HepG2 (cell line): ENCODE results near the gene RHBDD1. TPM values are rescaled to one million over a fixed set of nuclear protein-coding genes. Genes with fewer than 3 reads are reported as not detected.

ENCODE experiments used
- AKAP8 ChIP-seq: sonication (generic); formaldehyde crosslinking; IDR thresholded peaks from 2 replicates; pipeline ENCODE4 v1.5.1; 2020; ENCODE audit warnings: mild to moderate bottlenecking, missing genetic modification reagents
- ARNT2 ChIP-seq: sonication (generic); formaldehyde crosslinking; IDR thresholded peaks from 2 replicates; pipeline ENCODE4 v1.8.0; 2022; ENCODE audit warnings: mild to moderate bottlenecking, low read depth, missing genetic modification reagents, moderate library complexity
- HOXA3 ChIP-seq: sonication (generic); formaldehyde crosslinking; IDR thresholded peaks from 2 replicates; pipeline ENCODE4 v1.5.0; 2020; ENCODE audit warnings: missing genetic modification reagents
- KAT8 ChIP-seq: IDR thresholded peaks from 2 replicates; pipeline ENCODE4 v1.6.1; 2016; ENCODE audit warnings: missing genetic modification reagents, missing compliant biosample characterization
- KDM4B ChIP-seq: sonication (generic); formaldehyde crosslinking; IDR thresholded peaks from 2 replicates; pipeline ENCODE4 v1.4.0; 2020; ENCODE audit warnings: missing genetic modification reagents
- LCORL ChIP-seq, 2 experiments: fragments of 450-650 bp in 1 of 2; sonication (generic) in 1 of 2; formaldehyde crosslinking in 1 of 2; IDR thresholded peaks; 2 replicates each; pipeline versions ENCODE4 v1.5.0 to v1.6.1; 2017 to 2020; ENCODE audit warnings: antibody characterized with exemption in 1 of 2, missing genetic modification reagents in 1 of 2
- NFATC3 ChIP-seq: sonication (generic); formaldehyde crosslinking; IDR thresholded peaks from 2 replicates; pipeline ENCODE4 v1.5.1; 2020; ENCODE audit warnings: mild to moderate bottlenecking, missing genetic modification reagents
- RBAK ChIP-seq: sonication (generic); formaldehyde crosslinking; IDR thresholded peaks from 2 replicates; pipeline ENCODE4 v1.5.1; 2020; ENCODE audit warnings: mild to moderate bottlenecking, missing genetic modification reagents
- RBM39 ChIP-seq: fragments of 200-400 bp; formaldehyde crosslinking; IDR thresholded peaks from one replicate; pipeline ENCODE4 v1.6.1; 2018; ENCODE audit warnings: antibody characterized with exemption, mild to moderate bottlenecking, low read depth, low read length; ENCODE audit not compliant: poor library complexity, severe bottlenecking
- SIX4 ChIP-seq: sonication (generic); formaldehyde crosslinking; IDR thresholded peaks from 2 replicates; pipeline ENCODE4 v1.4.0; 2020; ENCODE audit warnings: missing genetic modification reagents
- TBX3 ChIP-seq: fragments of 450-650 bp; IDR thresholded peaks from 2 replicates; pipeline ENCODE4 v1.6.1; 2017; ENCODE audit warnings: antibody characterized with exemption, mild to moderate bottlenecking, inconsistent platforms, borderline replicate concordance
- TSC22D2 ChIP-seq: sonication (generic); formaldehyde crosslinking; IDR thresholded peaks from 2 replicates; pipeline ENCODE4 v1.5.1; 2020; ENCODE audit warnings: missing genetic modification reagents, mild to moderate bottlenecking, borderline replicate concordance
- WIZ ChIP-seq: sonication (generic); formaldehyde crosslinking; IDR thresholded peaks from 2 replicates; pipeline ENCODE4 v1.5.1; 2020; ENCODE audit warnings: mild to moderate bottlenecking, missing genetic modification reagents
- ZNF292 ChIP-seq: sonication (generic); formaldehyde crosslinking; IDR thresholded peaks from 2 replicates; pipeline ENCODE4 v1.8.1; 2022; ENCODE audit warnings: mild to moderate bottlenecking, low read depth, missing genetic modification reagents, borderline replicate concordance
- ZNF33B ChIP-seq: sonication (generic); formaldehyde crosslinking; IDR thresholded peaks from 2 replicates; pipeline ENCODE4 v1.5.1; 2020; ENCODE audit warnings: mild to moderate bottlenecking, missing genetic modification reagents
- ZNF431 ChIP-seq: sonication (generic); formaldehyde crosslinking; IDR thresholded peaks from 2 replicates; pipeline ENCODE4 v1.9.0; 2022; ENCODE audit warnings: missing genetic modification reagents, low read depth, mild to moderate bottlenecking, borderline replicate concordance
- ZNF484 ChIP-seq: sonication (generic); formaldehyde crosslinking; IDR thresholded peaks from 2 replicates; pipeline ENCODE4 v1.5.1; 2020; ENCODE audit warnings: mild to moderate bottlenecking, low read depth, missing genetic modification reagents, borderline replicate concordance
- ZNF644 ChIP-seq: IDR thresholded peaks from 2 replicates; pipeline ENCODE4 v1.6.1; 2016; ENCODE audit warnings: low read depth
- ZNF883 ChIP-seq: sonication (generic); formaldehyde crosslinking; IDR thresholded peaks from 2 replicates; pipeline ENCODE4 v1.5.1; 2020; ENCODE audit warnings: mild to moderate bottlenecking, missing genetic modification reagents; ENCODE audit errors: not compliant biosample characterization
- ZSCAN30 ChIP-seq: sonication (generic); formaldehyde crosslinking; IDR thresholded peaks from 2 replicates; pipeline ENCODE4 v1.5.0; 2020; ENCODE audit warnings: mild to moderate bottlenecking, missing genetic modification reagents
- polyA plus RNA-seq, 8 experiments: library from polyadenylated mRNA; depleted of rRNA in 3 of 8; stranded (reverse) in 7 of 8; unstranded in 1 of 8; fragments of >200 nt; fragmentation: Illumina TruSeq in 4 of 8; extraction: Trizol in 4 of 8; gene quantifications; 2 replicates each; pipeline versions ENCODE4 v1.2.1 to v1.2.3, GENCODE V29; 2011 to 2016; ENCODE audit warnings: low read depth in 4 of 8, missing spikeins in 1 of 8, mixed read lengths in 1 of 8; ENCODE audit not compliant: insufficient read depth in 1 of 8
- total RNA-seq, 5 experiments: library from RNA; depleted of rRNA; stranded (reverse); fragments of >200 nt; fragmentation: Illumina TruSeq; extraction: Trizol; gene quantifications; 2 replicates each; pipeline ENCODE4 v1.2.3, GENCODE V29; 2016; ENCODE audit warnings: low read depth in 1 of 5
- TF ChIP-seq, protein P1 (sequence below): sonication (generic); formaldehyde crosslinking; IDR thresholded peaks from 2 replicates; pipeline ENCODE4 v1.9.0; 2022; ENCODE audit warnings: missing genetic modification reagents, mild to moderate bottlenecking, borderline replicate concordance
- TF ChIP-seq, protein P2 (sequence below): sonication (generic); formaldehyde crosslinking; IDR thresholded peaks from 2 replicates; pipeline ENCODE4 v1.4.0; 2020; ENCODE audit warnings: missing genetic modification reagents
- TF ChIP-seq, protein P3 (sequence below): sonication (generic); formaldehyde crosslinking; IDR thresholded peaks from 2 replicates; pipeline ENCODE4 v1.5.0; 2020; ENCODE audit warnings: missing genetic modification reagents, mild to moderate bottlenecking, borderline replicate concordance
- TF ChIP-seq, protein P4 (sequence below): IDR thresholded peaks from 2 replicates; pipeline ENCODE4 v1.6.1; 2016; ENCODE audit warnings: missing compliant biosample characterization, missing genetic modification reagents, borderline replicate concordance

The RHBDD1 gene
- total and polyA plus RNA-seq, 2 of the 13 experiments (the other 11 are each of a cell fraction or from before 2014, with no cell fraction given) = 8.2 to 9.5 TPM

DNA sequence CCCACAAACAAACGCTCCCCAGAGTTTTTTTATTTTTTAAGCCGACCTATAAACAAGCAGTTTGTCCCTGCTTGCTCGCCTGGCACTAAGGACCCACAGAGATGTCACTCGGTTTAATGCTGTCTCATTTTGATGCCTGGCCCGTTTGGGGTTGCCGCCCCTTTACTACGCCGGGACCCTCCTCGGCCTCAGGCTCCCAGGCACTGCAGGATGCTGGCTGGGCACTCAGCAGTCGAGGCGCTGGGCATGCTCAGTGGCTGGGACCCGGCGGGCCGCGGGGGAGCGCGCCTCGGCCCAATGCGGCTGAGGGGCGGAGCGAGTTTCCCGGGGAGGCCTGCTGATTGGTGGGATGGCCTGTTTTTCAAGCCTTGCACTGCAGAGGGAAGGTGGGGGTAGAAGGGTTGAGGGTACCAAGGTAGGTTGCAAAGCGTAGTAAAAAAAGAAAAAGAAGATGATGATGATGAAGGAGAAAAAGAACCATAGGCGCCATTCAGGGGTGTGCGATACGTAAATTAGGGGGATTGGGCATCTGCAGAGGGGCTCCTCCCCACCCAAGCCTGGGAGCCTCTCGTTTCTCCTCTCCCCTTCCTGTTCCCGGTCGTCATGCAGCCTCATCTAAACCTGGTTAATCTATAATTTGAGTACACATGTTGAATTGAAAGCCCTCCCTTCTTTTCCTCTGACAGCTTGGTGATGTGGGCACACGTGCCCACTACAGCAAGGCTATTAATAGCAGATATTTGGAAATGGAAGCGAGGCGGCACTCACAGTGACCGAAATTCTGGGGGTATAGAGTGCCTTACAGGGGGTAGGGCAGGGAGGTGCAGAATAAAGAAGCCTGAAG, 34.7 kb upstream of the RHBDD1 start (continued):
- TF ChIP-seq SIX4 (CRISPR knock-in tag) (0 out of 2 replicates have a peak, but pooled peaks have one; percentile 46), RBAK (CRISPR knock-in tag) (no peak), TSC22D2 (0 out of 2 replicates have a peak, but pooled peaks have one; percentile 23), ARNT2 (no peak), HOXA3 (CRISPR knock-in tag) (no peak), AKAP8 (CRISPR knock-in tag) (peak; percentile 81; the same call in 1 of the 2 replicates), KDM4B (CRISPR knock-in tag) (0 out of 2 replicates have a peak, but pooled peaks have one; percentile 3), ZNF484 (CRISPR knock-in tag) (no peak), LCORL (IDR thresholded peaks at IDR 0.05) (no peak), LCORL (CRISPR knock-in tag; IDR thresholded peaks at IDR 0.05) (peak; percentile 15; the same call in 1 of the 2 replicates), ZNF644 (CRISPR knock-in tag) (no peak), ZNF33B (CRISPR knock-in tag) (no peak), ZNF431 (CRISPR knock-in tag) (no peak), ZNF883 (CRISPR knock-in tag) (peak; percentile 20), WIZ (CRISPR knock-in tag) (peak; percentile 73; the same call in 1 of the 2 replicates), NFATC3 (CRISPR knock-in tag) (no peak), ZNF292 (CRISPR knock-in tag) (no peak), TBX3 (no peak), ZSCAN30 (CRISPR knock-in tag) (no peak), RBM39 (peak; percentile 83), KAT8 (CRISPR knock-in tag) (peak; percentile 48)
- TF ChIP-seq, protein P1, sequence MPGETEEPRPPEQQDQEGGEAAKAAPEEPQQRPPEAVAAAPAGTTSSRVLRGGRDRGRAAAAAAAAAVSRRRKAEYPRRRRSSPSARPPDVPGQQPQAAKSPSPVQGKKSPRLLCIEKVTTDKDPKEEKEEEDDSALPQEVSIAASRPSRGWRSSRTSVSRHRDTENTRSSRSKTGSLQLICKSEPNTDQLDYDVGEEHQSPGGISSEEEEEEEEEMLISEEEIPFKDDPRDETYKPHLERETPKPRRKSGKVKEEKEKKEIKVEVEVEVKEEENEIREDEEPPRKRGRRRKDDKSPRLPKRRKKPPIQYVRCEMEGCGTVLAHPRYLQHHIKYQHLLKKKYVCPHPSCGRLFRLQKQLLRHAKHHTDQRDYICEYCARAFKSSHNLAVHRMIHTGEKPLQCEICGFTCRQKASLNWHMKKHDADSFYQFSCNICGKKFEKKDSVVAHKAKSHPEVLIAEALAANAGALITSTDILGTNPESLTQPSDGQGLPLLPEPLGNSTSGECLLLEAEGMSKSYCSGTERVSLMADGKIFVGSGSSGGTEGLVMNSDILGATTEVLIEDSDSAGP (CRISPR knock-in tag) = peak; percentile 86; the same call in 1 of the 2 replicates
- TF ChIP-seq, protein P2, sequence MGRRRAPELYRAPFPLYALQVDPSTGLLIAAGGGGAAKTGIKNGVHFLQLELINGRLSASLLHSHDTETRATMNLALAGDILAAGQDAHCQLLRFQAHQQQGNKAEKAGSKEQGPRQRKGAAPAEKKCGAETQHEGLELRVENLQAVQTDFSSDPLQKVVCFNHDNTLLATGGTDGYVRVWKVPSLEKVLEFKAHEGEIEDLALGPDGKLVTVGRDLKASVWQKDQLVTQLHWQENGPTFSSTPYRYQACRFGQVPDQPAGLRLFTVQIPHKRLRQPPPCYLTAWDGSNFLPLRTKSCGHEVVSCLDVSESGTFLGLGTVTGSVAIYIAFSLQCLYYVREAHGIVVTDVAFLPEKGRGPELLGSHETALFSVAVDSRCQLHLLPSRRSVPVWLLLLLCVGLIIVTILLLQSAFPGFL (CRISPR knock-in tag) = no peak
- TF ChIP-seq, protein P3, sequence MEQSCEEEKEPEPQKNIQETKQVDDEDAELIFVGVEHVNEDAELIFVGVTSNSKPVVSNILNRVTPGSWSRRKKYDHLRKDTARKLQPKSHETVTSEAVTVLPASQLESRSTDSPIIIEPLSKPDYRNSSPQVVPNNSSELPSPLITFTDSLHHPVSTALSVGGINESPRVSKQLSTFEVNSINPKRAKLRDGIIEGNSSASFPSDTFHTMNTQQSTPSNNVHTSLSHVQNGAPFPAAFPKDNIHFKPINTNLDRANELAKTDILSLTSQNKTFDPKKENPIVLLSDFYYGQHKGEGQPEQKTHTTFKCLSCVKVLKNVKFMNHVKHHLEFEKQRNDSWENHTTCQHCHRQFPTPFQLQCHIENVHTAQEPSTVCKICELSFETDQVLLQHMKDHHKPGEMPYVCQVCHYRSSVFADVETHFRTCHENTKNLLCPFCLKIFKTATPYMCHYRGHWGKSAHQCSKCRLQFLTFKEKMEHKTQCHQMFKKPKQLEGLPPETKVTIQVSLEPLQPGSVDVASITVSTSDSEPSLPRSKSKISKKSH = 0 out of 2 replicates have a peak, but pooled peaks have one; percentile 47
- TF ChIP-seq, protein P4, sequence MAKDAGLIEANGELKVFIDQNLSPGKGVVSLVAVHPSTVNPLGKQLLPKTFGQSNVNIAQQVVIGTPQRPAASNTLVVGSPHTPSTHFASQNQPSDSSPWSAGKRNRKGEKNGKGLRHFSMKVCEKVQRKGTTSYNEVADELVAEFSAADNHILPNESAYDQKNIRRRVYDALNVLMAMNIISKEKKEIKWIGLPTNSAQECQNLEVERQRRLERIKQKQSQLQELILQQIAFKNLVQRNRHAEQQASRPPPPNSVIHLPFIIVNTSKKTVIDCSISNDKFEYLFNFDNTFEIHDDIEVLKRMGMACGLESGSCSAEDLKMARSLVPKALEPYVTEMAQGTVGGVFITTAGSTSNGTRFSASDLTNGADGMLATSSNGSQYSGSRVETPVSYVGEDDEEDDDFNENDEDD (CRISPR knock-in tag) = peak; percentile 71; the same call in 1 of the 2 replicates
